GM10266 (cell line): ENCODE measurements around the gene UGT1A10.

Experiments
- DNase-seq: peaks from one replicate; pipeline ENCODE4 v3.0.0; 2012; ENCODE audit errors: extremely low spot score
- CTCF ChIP-seq: IDR thresholded peaks from 2 replicates; pipeline ENCODE4 v1.5.1; 2012; ENCODE audit warnings: mild to moderate bottlenecking, low read depth; ENCODE audit not compliant: control insufficient read depth, insufficient read depth; ENCODE audit errors: missing control alignments

UGT1A10 gene

GRCh38 chr2:233769260-233769659, 133.0 kb downstream of the UGT1A10 start:
- DNase-seq = no peak
- TF ChIP-seq CTCF = no peak

- DNase-seq = no peak
- no peak for TF ChIP-seq CTCF
These were observed 135.9 kb downstream of the UGT1A10 start for GRCh38 chr2:233772153-233772552.

GRCh38 chr2:233772583-233772982, 136.3 kb downstream of the UGT1A10 start:
- no peak for DNase-seq

GRCh38 chr2:233773854-233774253, 137.6 kb downstream of the UGT1A10 start:
- TF ChIP-seq CTCF = no peak
- no peak for DNase-seq

More at GRCh38 chr2:233772583-233772982, 136.3 kb downstream of the UGT1A10 start:
- TF ChIP-seq CTCF = no peak

GRCh38 chr2:233775414-233775813, 139.2 kb downstream of the UGT1A10 start:
- TF ChIP-seq CTCF = no peak

GRCh38 chr2:233778030-233778429, 141.8 kb downstream of the UGT1A10 start, which contains the start of gene MROH2A:
Gene MROH2A, plus strand, starts transcription at chr2:233778330. Its CDS starts 1,029 bp downstream, at chr2:233779359.
- TF ChIP-seq CTCF = no peak
- DNase-seq = no peak

More at GRCh38 chr2:233775414-233775813, 139.2 kb downstream of the UGT1A10 start:
- no peak for DNase-seq

- DNase-seq = no peak
- TF ChIP-seq CTCF = no peak
These were observed 143.5 kb downstream of the UGT1A10 start for GRCh38 chr2:233779722-233780121.
